ENCODE data around the gene GABPA. TPM values are rescaled to one million over a fixed set of nuclear protein-coding genes. Genes with fewer than 3 reads are reported as not detected.

Gene GABPA
- total RNA-seq, 1 donor from 2014 or later = 26.1 TPM

GRCh38 chr21:25735646-25736597 lies 1.1 kb downstream of the GABPA start:
- H3K27ac ChIP-seq (ENCODE audit: low read depth, low read length) = peak overlapping the region; percentile 100
- H3K36me3 ChIP-seq (ENCODE audit: control insufficient read depth in 3 of 3, insufficient read depth in 3 of 3, low read length in 3 of 3) = peaks cover 0 to 1% (median 0%) of the 10 kb centered on the region in 3 donors
- H3K9ac ChIP-seq (ENCODE audit: low read depth in 1 of 3, low read length in 3 of 3) = peak overlapping the region; percentile 87 to 99 (median 99)
- H3K9me3 ChIP-seq (ENCODE audit: control insufficient read depth in 3 of 3, low read length in 3 of 3) = no peaks in the 10 kb centered on the region
- peak overlapping the region; percentile 88 to 99 (median 99) for H3K4me3 ChIP-seq (ENCODE audit: low read length in 3 of 3)
- H3K4me1 ChIP-seq (ENCODE audit: control insufficient read depth in 3 of 3, insufficient read depth in 3 of 3, low read length in 3 of 3) = peaks cover 21 to 37% (median 35%) of the 10 kb centered on the region in 3 donors
- no peaks in the 10 kb centered on the region for H3K27me3 ChIP-seq (ENCODE audit: control insufficient read depth in 3 of 3, insufficient read depth in 3 of 3, low read length in 3 of 3)

GRCh38 chr21:25737421-25737820 lies 2.6 kb downstream of the GABPA start:
- no peaks in the 10 kb centered on the region for H3K9me3 ChIP-seq (ENCODE audit: control insufficient read depth in 3 of 3, low read length in 3 of 3)
- H3K27ac ChIP-seq (ENCODE audit: low read depth, low read length) = peak overlapping the region; percentile 100
- H3K4me3 ChIP-seq (ENCODE audit: low read length in 3 of 3) = no peak overlapping the region
- peaks cover 14 to 28% (median 27%) of the 10 kb centered on the region in 3 donors for H3K4me1 ChIP-seq (ENCODE audit: control insufficient read depth in 3 of 3, insufficient read depth in 3 of 3, low read length in 3 of 3)
- peaks cover 0 to 3% (median 0%) of the 10 kb centered on the region in 3 donors for H3K36me3 ChIP-seq (ENCODE audit: control insufficient read depth in 3 of 3, insufficient read depth in 3 of 3, low read length in 3 of 3)
- H3K27me3 ChIP-seq (ENCODE audit: control insufficient read depth in 3 of 3, insufficient read depth in 3 of 3, low read length in 3 of 3) = no peaks in the 10 kb centered on the region
- H3K9ac ChIP-seq (ENCODE audit: low read depth in 1 of 3, low read length in 3 of 3) = peak overlapping the region in 2 of 3 donors; percentile 23 to 88

GRCh38 chr21:25742900-25743299 lies 8.1 kb downstream of the GABPA start:
- no peak overlapping the region for H3K9ac ChIP-seq (ENCODE audit: low read depth in 1 of 3, low read length in 3 of 3)
- H3K27ac ChIP-seq (ENCODE audit: low read depth, low read length) = no peak overlapping the region
- no peak overlapping the region for H3K4me3 ChIP-seq (ENCODE audit: low read length in 3 of 3)
- H3K9me3 ChIP-seq (ENCODE audit: control insufficient read depth in 3 of 3, low read length in 3 of 3) = no peaks in the 10 kb centered on the region
- H3K36me3 ChIP-seq (ENCODE audit: control insufficient read depth in 3 of 3, insufficient read depth in 3 of 3, low read length in 3 of 3) = peaks cover 4 to 11% (median 10%) of the 10 kb centered on the region in 3 donors
- H3K27me3 ChIP-seq (ENCODE audit: control insufficient read depth in 3 of 3, insufficient read depth in 3 of 3, low read length in 3 of 3) = no peaks in the 10 kb centered on the region
- peaks cover 0 to under 1% (median 0%) of the 10 kb centered on the region in 3 donors for H3K4me1 ChIP-seq (ENCODE audit: control insufficient read depth in 3 of 3, insufficient read depth in 3 of 3, low read length in 3 of 3)

- H3K27me3 ChIP-seq (ENCODE audit: control insufficient read depth in 3 of 3, insufficient read depth in 3 of 3, low read length in 3 of 3) = no peaks in the 10 kb centered on the region
- H3K4me3 ChIP-seq (ENCODE audit: low read length in 3 of 3) = no peak overlapping the region
- no peak overlapping the region for H3K9ac ChIP-seq (ENCODE audit: low read depth in 1 of 3, low read length in 3 of 3)
- H3K27ac ChIP-seq (ENCODE audit: low read depth, low read length) = no peak overlapping the region
- peaks cover 5 to 21% (median 19%) of the 10 kb centered on the region in 3 donors for H3K36me3 ChIP-seq (ENCODE audit: control insufficient read depth in 3 of 3, insufficient read depth in 3 of 3, low read length in 3 of 3)
- no peaks in the 10 kb centered on the region for H3K4me1 ChIP-seq (ENCODE audit: control insufficient read depth in 3 of 3, insufficient read depth in 3 of 3, low read length in 3 of 3)
- no peaks in the 10 kb centered on the region for H3K9me3 ChIP-seq (ENCODE audit: control insufficient read depth in 3 of 3, low read length in 3 of 3)
These were observed 10.1 kb downstream of the GABPA start for GRCh38 chr21:25744854-25745253.

GRCh38 chr21:25750085-25750484 lies 15.3 kb downstream of the GABPA start:
- H3K4me1 ChIP-seq (ENCODE audit: control insufficient read depth in 3 of 3, insufficient read depth in 3 of 3, low read length in 3 of 3) = no peaks in the 10 kb centered on the region
- no peak overlapping the region for H3K9ac ChIP-seq (ENCODE audit: low read depth in 1 of 3, low read length in 3 of 3)
- no peaks in the 10 kb centered on the region for H3K9me3 ChIP-seq (ENCODE audit: control insufficient read depth in 3 of 3, low read length in 3 of 3)
- no peak overlapping the region for H3K4me3 ChIP-seq (ENCODE audit: low read length in 3 of 3)
- H3K36me3 ChIP-seq (ENCODE audit: control insufficient read depth in 3 of 3, insufficient read depth in 3 of 3, low read length in 3 of 3) = peaks cover 15 to 36% (median 34%) of the 10 kb centered on the region in 3 donors
- H3K27ac ChIP-seq (ENCODE audit: low read depth, low read length) = no peak overlapping the region
- no peaks in the 10 kb centered on the region for H3K27me3 ChIP-seq (ENCODE audit: control insufficient read depth in 3 of 3, insufficient read depth in 3 of 3, low read length in 3 of 3)

- Histone ChIP-seq H3K4me1 (ENCODE audit: control insufficient read depth in 3 of 3, insufficient read depth in 3 of 3, low read length in 3 of 3) (no peaks in the 10 kb centered on the region), H3K4me3 (ENCODE audit: low read length in 3 of 3) (no peak overlapping the region), H3K36me3 (ENCODE audit: control insufficient read depth in 3 of 3, insufficient read depth in 3 of 3, low read length in 3 of 3) (peaks cover 12 to 31% (median 29%) of the 10 kb centered on the region in 3 donors)
These were observed 17.6 kb downstream of the GABPA start for GRCh38 chr21:25752416-25752815.

GRCh38 chr21:25756190-25756932 lies 21.6 kb downstream of the GABPA start:
- Histone ChIP-seq H3K9me3 (ENCODE audit: control insufficient read depth in 3 of 3, low read length in 3 of 3) (no peaks in the 10 kb centered on the region), H3K4me3 (ENCODE audit: low read length in 3 of 3) (no peak overlapping the region), H3K27ac (ENCODE audit: low read depth, low read length) (no peak overlapping the region), H3K4me1 (ENCODE audit: control insufficient read depth in 3 of 3, insufficient read depth in 3 of 3, low read length in 3 of 3) (no peaks in the 10 kb centered on the region), H3K27me3 (ENCODE audit: control insufficient read depth in 3 of 3, insufficient read depth in 3 of 3, low read length in 3 of 3) (no peaks in the 10 kb centered on the region), H3K36me3 (ENCODE audit: control insufficient read depth in 3 of 3, insufficient read depth in 3 of 3, low read length in 3 of 3) (peaks cover 25 to 41% (median 31%) of the 10 kb centered on the region in 3 donors), H3K9ac (ENCODE audit: low read depth in 1 of 3, low read length in 3 of 3) (no peak overlapping the region)

More at GRCh38 chr21:25752416-25752815, 17.6 kb downstream of the GABPA start:
- Histone ChIP-seq H3K27me3 (ENCODE audit: control insufficient read depth in 3 of 3, insufficient read depth in 3 of 3, low read length in 3 of 3) (no peaks in the 10 kb centered on the region), H3K9ac (ENCODE audit: low read depth in 1 of 3, low read length in 3 of 3) (no peak overlapping the region), H3K9me3 (ENCODE audit: control insufficient read depth in 3 of 3, low read length in 3 of 3) (no peaks in the 10 kb centered on the region), H3K27ac (ENCODE audit: low read depth, low read length) (no peak overlapping the region)

- H3K36me3 ChIP-seq (ENCODE audit: control insufficient read depth in 3 of 3, insufficient read depth in 3 of 3, low read length in 3 of 3) = peaks cover 20 to 45% (median 26%) of the 10 kb centered on the region in 3 donors
- no peak overlapping the region for H3K27ac ChIP-seq (ENCODE audit: low read depth, low read length)
- no peaks in the 10 kb centered on the region for H3K27me3 ChIP-seq (ENCODE audit: control insufficient read depth in 3 of 3, insufficient read depth in 3 of 3, low read length in 3 of 3)
- H3K9me3 ChIP-seq (ENCODE audit: control insufficient read depth in 3 of 3, low read length in 3 of 3) = no peaks in the 10 kb centered on the region
- no peak overlapping the region for H3K4me3 ChIP-seq (ENCODE audit: low read length in 3 of 3)
- H3K9ac ChIP-seq (ENCODE audit: low read depth in 1 of 3, low read length in 3 of 3) = no peak overlapping the region
- H3K4me1 ChIP-seq (ENCODE audit: control insufficient read depth in 3 of 3, insufficient read depth in 3 of 3, low read length in 3 of 3) = no peaks in the 10 kb centered on the region
These were observed 22.8 kb downstream of the GABPA start for GRCh38 chr21:25757531-25757930.

GRCh38 chr21:25759573-25759972 lies 24.8 kb downstream of the GABPA start:
- Histone ChIP-seq H3K9me3 (ENCODE audit: control insufficient read depth in 3 of 3, low read length in 3 of 3) (no peaks in the 10 kb centered on the region), H3K27ac (ENCODE audit: low read depth, low read length) (no peak overlapping the region), H3K4me1 (ENCODE audit: control insufficient read depth in 3 of 3, insufficient read depth in 3 of 3, low read length in 3 of 3) (no peaks in the 10 kb centered on the region), H3K4me3 (ENCODE audit: low read length in 3 of 3) (no peak overlapping the region), H3K9ac (ENCODE audit: low read depth in 1 of 3, low read length in 3 of 3) (no peak overlapping the region), H3K36me3 (ENCODE audit: control insufficient read depth in 3 of 3, insufficient read depth in 3 of 3, low read length in 3 of 3) (peaks cover 24 to 48% (median 39%) of the 10 kb centered on the region in 3 donors), H3K27me3 (ENCODE audit: control insufficient read depth in 3 of 3, insufficient read depth in 3 of 3, low read length in 3 of 3) (no peaks in the 10 kb centered on the region)
